ENCODE results near the gene DLX4. TPM values are rescaled to one million over a fixed set of nuclear protein-coding genes. Genes with fewer than 3 reads are reported as not detected.

The DLX4 gene
- total and polyA plus RNA-seq, 9 donors: 0.10 TPM; not detected in 8

- H3K4me3 ChIP-seq: no peak overlapping the region
- WGBS, 3 donors: 21 to 22% (median 22%) methylated on average over 10 of the region's 10 CpGs
- H3K9me3 ChIP-seq: no peaks in the 10 kb centered on the region
- intact Hi-C loops (cut with DNase I): no loop called here
- H3K27me3 ChIP-seq: peaks cover 26% of the 10 kb centered on the region
- H3K4me1 ChIP-seq (ENCODE audit: insufficient read depth): peaks cover 16% of the 10 kb centered on the region
- no peak overlapping the region for H3K27ac ChIP-seq
- H3K36me3 ChIP-seq: no peaks in the 10 kb centered on the region
- DNase-seq: no peak
- TF ChIP-seq CTCF (IDR thresholded peaks at IDR 0.05): no peak
- TF ChIP-seq POLR2A (IDR thresholded peaks at IDR 0.05): no peak
Measured at GRCh38 chr17:49967621-49968404, 1.2 kb upstream of the DLX4 start.

DNA sequence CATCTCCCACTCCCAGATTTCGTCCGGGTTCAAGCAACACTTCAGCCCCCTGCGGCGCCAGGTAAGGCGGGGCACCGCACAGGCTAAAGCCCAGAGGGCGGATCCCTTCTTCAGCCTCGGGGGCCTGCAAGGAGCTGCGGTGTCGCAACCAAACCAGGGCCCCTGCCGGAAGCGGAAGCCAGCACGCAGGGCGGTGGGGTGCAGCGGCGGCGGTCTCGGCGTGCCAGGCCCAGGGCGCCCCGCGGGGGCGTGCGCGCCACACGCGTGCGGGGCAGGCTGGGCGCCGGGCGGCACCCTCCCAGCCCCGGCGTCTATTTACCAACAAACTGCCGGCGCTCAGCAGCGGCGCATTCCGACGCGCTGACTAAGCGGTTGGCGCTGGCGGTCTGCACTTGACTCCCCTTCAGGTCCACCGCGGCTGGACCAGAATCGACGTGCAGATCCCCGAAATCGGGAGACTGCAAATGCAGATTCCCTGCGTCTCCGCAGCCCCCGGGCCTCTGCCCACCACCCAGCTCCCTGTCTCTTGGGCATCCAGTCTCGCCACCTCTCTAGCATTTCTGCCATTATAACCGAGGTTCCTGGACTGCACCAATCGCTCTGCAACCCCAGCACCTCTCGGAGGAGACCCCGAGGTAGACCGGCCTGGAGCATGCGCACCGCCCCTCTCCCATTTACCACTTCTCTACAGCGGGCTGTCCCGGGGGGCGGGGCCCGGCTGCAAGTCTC lies 421 bp upstream of the DLX4 start:
- intact Hi-C loops (cut with DNase I): no loop called here
- H3K36me3 ChIP-seq: no peaks in the 10 kb centered on the region
- TF ChIP-seq POLR2A (IDR thresholded peaks at IDR 0.05) (no peak), CTCF (IDR thresholded peaks at IDR 0.05) (no peak), EP300 (IDR thresholded peaks at IDR 0.05) (no peak)
- no peak overlapping the region for H3K27ac ChIP-seq
- peaks cover 26% of the 10 kb centered on the region for H3K27me3 ChIP-seq
- peak in 3 of 5 donors; percentile 51 to 72 (median 56) for DNase-seq
- no peaks in the 10 kb centered on the region for H3K9me3 ChIP-seq
- H3K4me1 ChIP-seq (ENCODE audit: insufficient read depth): peaks cover 16% of the 10 kb centered on the region
- peak overlapping the region; percentile 17 for H3K4me3 ChIP-seq
- 0 to 2% (median 1%) methylated on average over 45 to 64 of the region's 64 CpGs for WGBS, 3 donors

GRCh38 chr17:49969795-49970389 lies 902 bp downstream of the DLX4 start:
- 20 to 24% (median 22%) methylated on average over 18 of the region's 18 CpGs for whole genome bisulfite sequencing, 3 donors
- intact Hi-C loops (cut with DNase I): no loop called here

More at GRCh38 chr17:49969795-49970389, 902 bp downstream of the DLX4 start:
- no peak overlapping the region for H3K4me3 ChIP-seq
- no peak for DNase-seq
- TF ChIP-seq CTCF (IDR thresholded peaks at IDR 0.05) (no peak), POLR2A (IDR thresholded peaks at IDR 0.05) (no peak), EP300 (IDR thresholded peaks at IDR 0.05) (no peak)
- H3K27ac ChIP-seq: no peak overlapping the region
- H3K9me3 ChIP-seq: no peaks in the 10 kb centered on the region
- peaks cover 16% of the 10 kb centered on the region for H3K4me1 ChIP-seq (ENCODE audit: insufficient read depth)
- H3K27me3 ChIP-seq: peaks cover 23% of the 10 kb centered on the region
- H3K36me3 ChIP-seq: no peaks in the 10 kb centered on the region
